B cell (primary cell): ENCODE measurements around the gene PAN2.

Experiments
- EZH2 ChIP-seq: IDR thresholded peaks from 2 replicates; pipeline ENCODE4 v1.6.1; 2012; ENCODE audit warnings: borderline replicate concordance, low read depth, mild to moderate bottlenecking, moderate library complexity, low read length; ENCODE audit not compliant: insufficient read depth, poor library complexity, severe bottlenecking
- TF ChIP-seq, protein P1 (sequence below): fragments of 200-600 bp; IDR thresholded peaks from one replicate; pipeline ENCODE4 v1.8.0; 2022; ENCODE audit warnings: antibody characterized with exemption, mild to moderate bottlenecking

DNA sequence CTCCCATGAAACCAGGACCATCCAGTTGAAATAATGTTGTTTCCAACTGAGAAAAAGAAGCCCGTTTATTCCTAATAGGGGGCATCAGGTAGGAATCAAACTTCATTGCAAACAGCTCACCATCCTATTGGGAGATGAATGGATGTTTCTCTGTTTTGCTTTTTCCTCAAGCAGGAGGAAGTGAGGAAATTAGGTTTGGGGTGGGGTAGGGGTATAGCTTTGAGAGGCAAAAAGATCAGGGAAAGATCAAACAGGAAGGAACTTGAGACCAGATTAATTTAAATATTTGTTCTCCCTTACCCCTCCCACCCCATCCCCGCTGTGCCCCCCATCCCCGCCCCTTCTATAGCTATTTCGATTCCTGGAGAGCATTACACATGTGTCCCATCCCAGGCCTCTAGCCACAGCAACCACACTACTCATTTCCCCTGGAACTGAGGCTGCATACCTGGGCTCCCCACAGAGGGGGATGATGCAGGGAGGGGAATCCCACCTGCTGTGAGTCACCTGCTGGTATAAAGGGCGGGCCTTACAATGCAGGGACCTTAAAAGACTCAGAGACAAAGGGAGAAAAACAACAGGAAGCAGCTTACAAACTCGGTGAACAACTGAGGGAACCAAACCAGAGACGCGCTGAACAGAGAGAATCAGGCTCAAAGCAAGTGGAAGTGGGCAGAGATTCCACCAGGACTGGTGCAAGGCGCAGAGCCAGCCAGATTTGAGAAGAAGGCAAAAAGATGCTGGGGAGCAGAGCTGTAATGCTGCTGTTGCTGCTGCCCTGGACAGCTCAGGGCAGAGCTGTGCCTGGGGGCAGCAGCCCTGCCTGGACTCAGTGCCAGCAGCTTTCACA, 4.7 kb upstream of the PAN2 start, which contains the start of gene IL23A:
- TF ChIP-seq EZH2: no peak
- TF ChIP-seq, protein P1, sequence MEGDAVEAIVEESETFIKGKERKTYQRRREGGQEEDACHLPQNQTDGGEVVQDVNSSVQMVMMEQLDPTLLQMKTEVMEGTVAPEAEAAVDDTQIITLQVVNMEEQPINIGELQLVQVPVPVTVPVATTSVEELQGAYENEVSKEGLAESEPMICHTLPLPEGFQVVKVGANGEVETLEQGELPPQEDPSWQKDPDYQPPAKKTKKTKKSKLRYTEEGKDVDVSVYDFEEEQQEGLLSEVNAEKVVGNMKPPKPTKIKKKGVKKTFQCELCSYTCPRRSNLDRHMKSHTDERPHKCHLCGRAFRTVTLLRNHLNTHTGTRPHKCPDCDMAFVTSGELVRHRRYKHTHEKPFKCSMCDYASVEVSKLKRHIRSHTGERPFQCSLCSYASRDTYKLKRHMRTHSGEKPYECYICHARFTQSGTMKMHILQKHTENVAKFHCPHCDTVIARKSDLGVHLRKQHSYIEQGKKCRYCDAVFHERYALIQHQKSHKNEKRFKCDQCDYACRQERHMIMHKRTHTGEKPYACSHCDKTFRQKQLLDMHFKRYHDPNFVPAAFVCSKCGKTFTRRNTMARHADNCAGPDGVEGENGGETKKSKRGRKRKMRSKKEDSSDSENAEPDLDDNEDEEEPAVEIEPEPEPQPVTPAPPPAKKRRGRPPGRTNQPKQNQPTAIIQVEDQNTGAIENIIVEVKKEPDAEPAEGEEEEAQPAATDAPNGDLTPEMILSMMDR: no peak
